IMR-90 (cell line): ENCODE data around the gene CUL9. TPM values are rescaled to one million over a fixed set of nuclear protein-coding genes. Genes with fewer than 3 reads are reported as not detected.

Experiments used
- ATAC-seq: fragments of 200-7000 bp; cut with Tn5 transposase; 2 replicates; pipeline ENCODE4 v1.9.1; 2020; ENCODE audit warnings: low read depth, mild to moderate bottlenecking, moderate library complexity
- BruUV-seq: library from RNA; stranded (reverse); fragments of 400-500 nt; replicated peaks from 2 replicates; lab custom pipeline; 2021; lab: Mats Ljungman, UMichigan
- CTCF ChIA-PET: fragments of 300-600 bp; formaldehyde crosslinking; extraction: SDS; loops from one replicate; lab custom pipeline; 2021; ENCODE audit warnings: antibody characterized with exemption; lab: Yijun Ruan, JAX
- POLR2A ChIA-PET: fragments of 300-600 bp; sonication (Branson Sonifier 250); formaldehyde crosslinking; loops from one replicate; lab custom pipeline; 2022; ENCODE audit warnings: antibody characterized with exemption; ENCODE audit not compliant: unreplicated experiment; lab: Charles Lee
- DNase-seq: peaks from one replicate; pipeline ENCODE4 v3.0.0; 2013
- H2AFZ ChIP-seq: replicated peaks from 2 replicates; pipeline ENCODE3; 2013; ENCODE audit warnings: low read length, mild to moderate bottlenecking; ENCODE audit not compliant: poor library complexity
- H2AK5ac ChIP-seq: 2 replicates; pipeline ENCODE4 v1.6.1; 2013; ENCODE audit warnings: low read depth, low read length, inconsistent platforms
- H2AK9ac ChIP-seq: replicated peaks from 2 replicates; pipeline ENCODE3; 2013; ENCODE audit warnings: mild to moderate bottlenecking, low read depth, low read length, moderate library complexity; ENCODE audit not compliant: poor library complexity
- H2BK120ac ChIP-seq: 2 replicates; pipeline ENCODE4 v1.6.1; 2013; ENCODE audit warnings: low read depth, low read length, inconsistent platforms
- H2BK15ac ChIP-seq: 3 replicates; pipeline ENCODE4 v1.6.1; 2013; ENCODE audit warnings: low read depth, low read length, inconsistent platforms
- H2BK20ac ChIP-seq: 2 replicates; pipeline ENCODE4 v1.6.1; 2013; ENCODE audit warnings: low read depth, mild to moderate bottlenecking, inconsistent platforms, low read length, moderate library complexity
- H2BK5ac ChIP-seq: 2 replicates; pipeline ENCODE4 v1.6.1; 2013; ENCODE audit warnings: mild to moderate bottlenecking, low read depth, low read length, inconsistent platforms; ENCODE audit not compliant: poor library complexity, severe bottlenecking
- H3K14ac ChIP-seq: replicated peaks from 2 replicates; pipeline ENCODE4 v1.6.1; 2013; ENCODE audit warnings: low read depth, low read length, inconsistent platforms
- H3K18ac ChIP-seq: 2 replicates; pipeline ENCODE4 v1.6.1; 2013; ENCODE audit warnings: low read depth, low read length, control low read depth
- H3K23ac ChIP-seq: 2 replicates; pipeline ENCODE4 v1.6.1; 2013; ENCODE audit warnings: low read depth, low read length, inconsistent platforms
- H3K27ac ChIP-seq: 2 replicates; pipeline ENCODE4 v1.5.1; 2013; ENCODE audit warnings: mild to moderate bottlenecking, control low read depth, low read length; ENCODE audit not compliant: insufficient read depth
- H3K27me3 ChIP-seq: 2 replicates; pipeline ENCODE4 v1.6.1; 2013; ENCODE audit warnings: low read length; ENCODE audit not compliant: control insufficient read depth, insufficient read depth
- H3K36me3 ChIP-seq: 2 replicates; pipeline ENCODE4 v1.6.1; 2013; ENCODE audit warnings: low read length, mixed read lengths; ENCODE audit not compliant: control insufficient read depth, insufficient read depth
- H3K4ac ChIP-seq: 2 replicates; pipeline ENCODE4 v1.6.1; 2013; ENCODE audit warnings: low read depth, low read length, inconsistent platforms
- H3K4me1 ChIP-seq: 2 replicates; pipeline ENCODE4 v1.6.1; 2013; ENCODE audit warnings: low read length, mixed read lengths; ENCODE audit not compliant: control insufficient read depth, insufficient read depth
- H3K4me2 ChIP-seq: 2 replicates; pipeline ENCODE4 v1.6.1; 2013; ENCODE audit warnings: low read depth, mild to moderate bottlenecking, control low read depth, low read length, moderate library complexity
- H3K4me3 ChIP-seq: 2 replicates; pipeline ENCODE4 v1.5.1; 2013; ENCODE audit warnings: low read depth, mild to moderate bottlenecking, control low read depth, low read length, moderate library complexity; ENCODE audit not compliant: insufficient read depth
- H3K56ac ChIP-seq: 2 replicates; pipeline ENCODE4 v1.6.1; 2013; ENCODE audit warnings: low read length, inconsistent platforms; ENCODE audit not compliant: insufficient read depth; ENCODE audit errors: extremely low read depth
- H3K79me1 ChIP-seq, 2 experiments: 2 replicates each; pipeline ENCODE4 v1.6.1; 2013; ENCODE audit warnings: low read length in 2 of 2, inconsistent platforms in 1 of 2, low read depth in 1 of 2
- H3K9ac ChIP-seq: 2 replicates; pipeline ENCODE4 v1.6.1; 2013; ENCODE audit warnings: low read depth, low read length, control low read depth
- H3K9me1 ChIP-seq: 2 replicates; pipeline ENCODE4 v1.6.1; 2013; ENCODE audit warnings: low read length, inconsistent platforms; ENCODE audit not compliant: insufficient read depth
- H3K9me3 ChIP-seq: 2 replicates; pipeline ENCODE4 v1.6.1; 2013; ENCODE audit warnings: low read length; ENCODE audit not compliant: control insufficient read depth, insufficient read depth
- H4K20me1 ChIP-seq: 2 replicates; pipeline ENCODE4 v1.6.1; 2013; ENCODE audit warnings: low read length, inconsistent platforms; ENCODE audit not compliant: insufficient read depth
- H4K5ac ChIP-seq: 2 replicates; pipeline ENCODE4 v1.6.1; 2013; ENCODE audit warnings: mild to moderate bottlenecking, low read depth, low read length, control low read depth
- H4K8ac ChIP-seq, 2 experiments: 2 replicates each; pipeline ENCODE4 v1.6.1; 2013; ENCODE audit warnings: low read depth in 2 of 2, low read length in 2 of 2, control low read depth in 1 of 2, inconsistent platforms in 1 of 2
- H4K91ac ChIP-seq: 2 replicates; pipeline ENCODE4 v1.6.1; 2013; ENCODE audit warnings: low read depth, low read length, inconsistent platforms; ENCODE audit not compliant: insufficient read depth
- BHLHE40 ChIP-seq: fragments of 150-350 bp; IDR thresholded peaks from 2 replicates; pipeline ENCODE4 v1.6.1; 2016; ENCODE audit warnings: mild to moderate bottlenecking, low read depth, low read length
- CEBPB ChIP-seq: IDR thresholded peaks from 2 replicates; pipeline ENCODE4 v1.6.1; 2012; ENCODE audit warnings: low read depth, low read length, improper control_type of control experiment
- CHD1 ChIP-seq: IDR thresholded peaks from 2 replicates; pipeline ENCODE4 v1.6.1; 2012; ENCODE audit warnings: low read depth, low read length, improper control_type of control experiment
- FOS ChIP-seq: fragments of 150-350 bp; IDR thresholded peaks from 2 replicates; pipeline ENCODE4 v1.6.1; 2016; ENCODE audit warnings: low read depth, low read length
- MAFK ChIP-seq: IDR thresholded peaks from 2 replicates; pipeline ENCODE4 v1.6.1; 2012; ENCODE audit warnings: low read depth, low read length, improper control_type of control experiment
- MAZ ChIP-seq: IDR thresholded peaks from 2 replicates; pipeline ENCODE4 v1.6.1; 2012; ENCODE audit warnings: low read depth, mild to moderate bottlenecking, low read length, improper control_type of control experiment, moderate library complexity, borderline replicate concordance
- MXI1 ChIP-seq: IDR thresholded peaks from 2 replicates; pipeline ENCODE4 v1.6.1; 2012; ENCODE audit warnings: low read depth, mild to moderate bottlenecking, low read length, moderate library complexity, borderline replicate concordance
- NFE2L2 ChIP-seq: fragments of 150-350 bp; IDR thresholded peaks from 2 replicates; pipeline ENCODE4 v1.6.1; 2016; ENCODE audit warnings: low read depth, mild to moderate bottlenecking, low read length
- POLR2A ChIP-seq: IDR thresholded peaks from 2 replicates; pipeline ENCODE4 v1.6.1; 2012; ENCODE audit warnings: mild to moderate bottlenecking, low read depth, low read length
- RAD21 ChIP-seq: IDR thresholded peaks from 2 replicates; pipeline ENCODE4 v1.6.1; 2012; ENCODE audit warnings: low read length, improper control_type of control experiment
- RCOR1 ChIP-seq: IDR thresholded peaks from 2 replicates; pipeline ENCODE4 v1.6.1; 2012; ENCODE audit warnings: mild to moderate bottlenecking, low read length, improper control_type of control experiment; ENCODE audit not compliant: insufficient replicate concordance
- RFX5 ChIP-seq: IDR thresholded peaks from 2 replicates; pipeline ENCODE4 v1.8.0; 2012; ENCODE audit warnings: low read depth, mild to moderate bottlenecking, low read length, moderate library complexity
- SMC3 ChIP-seq: fragments of 150-350 bp; IDR thresholded peaks from 2 replicates; pipeline ENCODE4 v1.6.1; 2016; ENCODE audit warnings: low read depth, mild to moderate bottlenecking, antibody characterized with exemption, low read length, moderate library complexity
- USF2 ChIP-seq: fragments of 150-350 bp; IDR thresholded peaks from 2 replicates; pipeline ENCODE4 v1.6.1; 2017; ENCODE audit warnings: mild to moderate bottlenecking, antibody characterized with exemption, low read length, low read depth
- WGBS, 2 experiments: methylation state at CpG; one replicate each; pipeline versions ENCODE4 v1.1.5 to v1.1.7; 2013; ENCODE audit warnings: missing lambda C conversion rate in 2 of 2; ENCODE audit not compliant: insufficient read length in 1 of 2; ENCODE audit errors: extremely low coverage in 2 of 2; 5-methylcytosine and 5-hydroxymethylcytosine counted together
- dilution Hi-C: fragments of 300-500 bp; cut with HindIII; formaldehyde crosslinking; loops from one replicate; pipeline ENCODE4 v1.14.3; 2018; ENCODE audit warnings: low sequenced_read_pairs; ENCODE audit not compliant: unreplicated experiment
- in situ Hi-C: fragments of 300-500 bp; cut with MboI; formaldehyde crosslinking; loops from 3 replicates; pipeline ENCODE4 v1.14.3; 2019; ENCODE audit warnings: low sequenced_read_pairs, inconsistent platforms, mixed read lengths
- intact Hi-C: fragments of 100-400 bp; cut with micrococcal nuclease; formaldehyde crosslinking; loops from 2 replicates; pipeline ENCODE4 v1.10.0; 2022
- polyA plus RNA-seq, 3 experiments: library from polyadenylated mRNA; depleted of rRNA; stranded (reverse); fragments of >200 nt; gene quantifications; 2 replicates each; pipeline ENCODE4 v1.2.3, GENCODE V29; 2012; ENCODE audit warnings: low replicate concordance in 1 of 3
- total RNA-seq: library from RNA; depleted of rRNA; stranded (reverse); fragments of >200 nt; gene quantifications from 2 replicates; pipeline ENCODE4 v1.2.3, GENCODE V29; 2012
- TF ChIP-seq, protein P1 (sequence below): conservative IDR thresholded peaks from 2 replicates; pipeline ENCODE4 v1.5.1; 2012; ENCODE audit warnings: mild to moderate bottlenecking, low read depth, low read length, improper control_type of control experiment
- TF ChIP-seq, protein P2 (sequence below): fragments of 150-350 bp; IDR thresholded peaks from 2 replicates; pipeline ENCODE4 v1.6.1; 2016; ENCODE audit warnings: low read depth, mild to moderate bottlenecking, low read length, moderate library complexity, borderline replicate concordance

CUL9 gene
- total and polyA plus RNA-seq, 2 of the 4 experiments (the other 2 are of a cell fraction): 7.7 to 19.5 TPM

GRCh38 chr6:43185391-43185985, 3.5 kb downstream of the CUL9 start:
- ATAC-seq: no peak
- 100% methylated on average over 4 of the region's 5 CpGs; no CpG with 5 or more reads in 1 of the 2 experiments for WGBS, 2 experiments
- POLR2A ChIA-PET: no interaction called here

More at GRCh38 chr6:43185391-43185985, 3.5 kb downstream of the CUL9 start:
- Histone ChIP-seq H3K23ac (no peak overlapping the region), H3K27me3 (no peaks in the 10 kb centered on the region), H4K5ac (no peak overlapping the region), H2AK9ac (no peak overlapping the region), H2BK20ac (no peak overlapping the region), H3K27ac (no peak overlapping the region), H3K79me1 (peaks cover 10 to 32% of the 10 kb centered on the region in 2 experiments), H3K9me3 (no peaks in the 10 kb centered on the region), H3K4me3 (no peak overlapping the region), H2AK5ac (no peak overlapping the region), H3K9ac (no peak overlapping the region), H2AFZ (no peak overlapping the region), H3K14ac (no peak overlapping the region), H4K8ac (no peak overlapping the region), H2BK120ac (no peak overlapping the region), H4K20me1 (no peaks in the 10 kb centered on the region), H3K4me1 (peaks cover 2% of the 10 kb centered on the region), H3K18ac (no peak overlapping the region), H2BK5ac (no peak overlapping the region), H3K9me1 (no peaks in the 10 kb centered on the region; the same call in 1 of the 2 replicates), H4K91ac (no peak overlapping the region), H3K4ac (no peak overlapping the region), H2BK15ac (no peak overlapping the region), H3K36me3 (peaks cover 41% of the 10 kb centered on the region), H3K4me2 (no peak overlapping the region), H3K56ac (no peak overlapping the region)
- no peak for TF ChIP-seq MAFK
- TF ChIP-seq CHD1: no peak
- TF ChIP-seq, protein P1, sequence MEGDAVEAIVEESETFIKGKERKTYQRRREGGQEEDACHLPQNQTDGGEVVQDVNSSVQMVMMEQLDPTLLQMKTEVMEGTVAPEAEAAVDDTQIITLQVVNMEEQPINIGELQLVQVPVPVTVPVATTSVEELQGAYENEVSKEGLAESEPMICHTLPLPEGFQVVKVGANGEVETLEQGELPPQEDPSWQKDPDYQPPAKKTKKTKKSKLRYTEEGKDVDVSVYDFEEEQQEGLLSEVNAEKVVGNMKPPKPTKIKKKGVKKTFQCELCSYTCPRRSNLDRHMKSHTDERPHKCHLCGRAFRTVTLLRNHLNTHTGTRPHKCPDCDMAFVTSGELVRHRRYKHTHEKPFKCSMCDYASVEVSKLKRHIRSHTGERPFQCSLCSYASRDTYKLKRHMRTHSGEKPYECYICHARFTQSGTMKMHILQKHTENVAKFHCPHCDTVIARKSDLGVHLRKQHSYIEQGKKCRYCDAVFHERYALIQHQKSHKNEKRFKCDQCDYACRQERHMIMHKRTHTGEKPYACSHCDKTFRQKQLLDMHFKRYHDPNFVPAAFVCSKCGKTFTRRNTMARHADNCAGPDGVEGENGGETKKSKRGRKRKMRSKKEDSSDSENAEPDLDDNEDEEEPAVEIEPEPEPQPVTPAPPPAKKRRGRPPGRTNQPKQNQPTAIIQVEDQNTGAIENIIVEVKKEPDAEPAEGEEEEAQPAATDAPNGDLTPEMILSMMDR: no peak
- TF ChIP-seq RCOR1: no peak
- TF ChIP-seq MXI1: no peak
- TF ChIP-seq USF2: no peak
- no peak for TF ChIP-seq MAZ
- TF ChIP-seq, protein P2, sequence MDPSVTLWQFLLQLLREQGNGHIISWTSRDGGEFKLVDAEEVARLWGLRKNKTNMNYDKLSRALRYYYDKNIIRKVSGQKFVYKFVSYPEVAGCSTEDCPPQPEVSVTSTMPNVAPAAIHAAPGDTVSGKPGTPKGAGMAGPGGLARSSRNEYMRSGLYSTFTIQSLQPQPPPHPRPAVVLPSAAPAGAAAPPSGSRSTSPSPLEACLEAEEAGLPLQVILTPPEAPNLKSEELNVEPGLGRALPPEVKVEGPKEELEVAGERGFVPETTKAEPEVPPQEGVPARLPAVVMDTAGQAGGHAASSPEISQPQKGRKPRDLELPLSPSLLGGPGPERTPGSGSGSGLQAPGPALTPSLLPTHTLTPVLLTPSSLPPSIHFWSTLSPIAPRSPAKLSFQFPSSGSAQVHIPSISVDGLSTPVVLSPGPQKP: no peak
- TF ChIP-seq FOS: no peak
- no peak for TF ChIP-seq RAD21
- no peak for TF ChIP-seq BHLHE40
- no peak for TF ChIP-seq RFX5
- TF ChIP-seq CEBPB: no peak
- TF ChIP-seq POLR2A: no peak
- no peak for TF ChIP-seq NFE2L2
- no peak for TF ChIP-seq SMC3
- CTCF ChIA-PET: no interaction called here
- intact Hi-C loops (no loop called here), in situ Hi-C loops (no loop called here), dilution Hi-C loops (no loop called here)
- no peak for DNase-seq
- BruUV-seq: no TSS peak
